ENCODE data around the gene CCR7. TPM values are rescaled to one million over a fixed set of nuclear protein-coding genes. Genes with fewer than 3 reads are reported as not detected.

CCR7 gene
- total RNA-seq, 4 donors from 2014 or later, result 1.5 TPM; not detected in 3

- DNase-seq (ENCODE audit: low spot score in 2 of 2), result no peak
- 72 to 74% methylated on average over 13 of the region's 13 CpGs for WGBS, 2 donors
- Histone ChIP-seq H3K4me1 (peaks cover 0 to 24% (median 8%) of the 10 kb centered on the region in 4 donors), H3K9me3 (peaks cover 0 to 7% (median 0%) of the 10 kb centered on the region in 4 donors), H3K36me3 (no peaks in the 10 kb centered on the region), H3K27ac (peak overlapping the region in 1 of 4 donors; percentile 26), H3K27me3 (peaks cover 0 to 8% of the 10 kb centered on the region in 2 donors), H3K4me3 (peak overlapping the region in 1 of 4 donors; percentile 42)
- TF ChIP-seq EP300 (IDR thresholded peaks at IDR 0.05), result no peak
- no peak for TF ChIP-seq POLR2A (IDR thresholded peaks at IDR 0.05)
- no peak for TF ChIP-seq CTCF (IDR thresholded peaks at IDR 0.05)
Observed at GRCh38 chr17:40563220-40564052, 1.8 kb downstream of the CCR7 start.

GRCh38 chr17:40562838-40563219 is 2.4 kb downstream of the CCR7 start:
- H3K9me3 ChIP-seq, result peaks cover 0 to 5% (median 0%) of the 10 kb centered on the region in 4 donors
- DNase-seq (ENCODE audit: low spot score in 2 of 2), result no peak
- H3K4me3 ChIP-seq, result peak overlapping the region in 1 of 4 donors; percentile 42
- peaks cover 3 to 30% (median 11%) of the 10 kb centered on the region in 4 donors for H3K4me1 ChIP-seq
- no peaks in the 10 kb centered on the region for H3K36me3 ChIP-seq
- WGBS, 2 donors, result 92 to 93% methylated on average over 1 of the region's 1 CpG
- peaks cover 0 to 8% of the 10 kb centered on the region in 2 donors for H3K27me3 ChIP-seq
- H3K27ac ChIP-seq, result peak overlapping the region in 1 of 4 donors; percentile 26
- TF ChIP-seq POLR2A (IDR thresholded peaks at IDR 0.05) (no peak), EP300 (IDR thresholded peaks at IDR 0.05) (no peak), CTCF (IDR thresholded peaks at IDR 0.05) (no peak)

GRCh38 chr17:40561871-40562611 is 3.2 kb downstream of the CCR7 start:
- TF ChIP-seq POLR2A (IDR thresholded peaks at IDR 0.05) (no peak), EP300 (IDR thresholded peaks at IDR 0.05) (no peak), CTCF (IDR thresholded peaks at IDR 0.05) (no peak)
- Histone ChIP-seq H3K4me1 (peaks cover 3 to 38% (median 12%) of the 10 kb centered on the region in 4 donors), H3K9me3 (no peaks in the 10 kb centered on the region), H3K27me3 (peaks cover 0 to 8% of the 10 kb centered on the region in 2 donors), H3K36me3 (no peaks in the 10 kb centered on the region), H3K4me3 (peak overlapping the region in 1 of 4 donors; percentile 42), H3K27ac (peak overlapping the region in 1 of 4 donors; percentile 34)
- WGBS, 2 donors, result 77 to 79% methylated on average over 8 of the region's 8 CpGs
- DNase-seq (ENCODE audit: low spot score in 2 of 2), result no peak

- H3K4me3 ChIP-seq, result peak overlapping the region in 1 of 4 donors; percentile 31
- no peaks in the 10 kb centered on the region for H3K9me3 ChIP-seq
- DNase-seq (ENCODE audit: low spot score in 2 of 2), result no peak
- H3K27me3 ChIP-seq, result peaks cover 0 to 8% of the 10 kb centered on the region in 2 donors
- 87 to 92% methylated on average over 3 of the region's 3 CpGs for WGBS, 2 donors
- H3K36me3 ChIP-seq, result no peaks in the 10 kb centered on the region
- peaks cover 3 to 45% (median 12%) of the 10 kb centered on the region in 4 donors for H3K4me1 ChIP-seq
- H3K27ac ChIP-seq, result peak overlapping the region in 2 of 4 donors; percentile 5 to 75
- TF ChIP-seq POLR2A (IDR thresholded peaks at IDR 0.05) (no peak), CTCF (IDR thresholded peaks at IDR 0.05) (no peak)
Observed at GRCh38 chr17:40561294-40561870, 3.9 kb downstream of the CCR7 start.

Measured in tibial nerve (tissue), 4 donors.